Stomach (tissue), 4 donors: ENCODE data around the gene RNASE9.

Experiments used
- CTCF ChIP-seq, 7 experiments: fragments of 450-650 bp in 4 of 7; fragments of 200-600 bp in 3 of 7; sonication (generic) in 3 of 7; IDR thresholded peaks; one replicate each; pipeline ENCODE4 v1.5.1; 2016 to 2019; ENCODE audit warnings: antibody characterized with exemption in 7 of 7, control low read depth in 2 of 7, mild to moderate bottlenecking in 1 of 7
- EP300 ChIP-seq: sonication (generic); formaldehyde crosslinking; IDR thresholded peaks from one replicate; pipeline ENCODE4 v1.6.1; 2017; ENCODE audit warnings: antibody characterized with exemption
- POLR2A ChIP-seq, 4 donors: fragments of 450-650 bp; IDR thresholded peaks; one replicate each; pipeline ENCODE4 v1.6.1; 2016; ENCODE audit warnings: antibody characterized with exemption in 4 of 4, control low read depth in 2 of 4, mild to moderate bottlenecking in 1 of 4, moderate library complexity in 1 of 4

- TF ChIP-seq CTCF (IDR thresholded peaks at IDR 0.05) = peak in 4 of 7 experiments; percentile 45 to 60 (median 52)
- TF ChIP-seq EP300 = no peak
- no peak for TF ChIP-seq POLR2A (IDR thresholded peaks at IDR 0.05)
Measured at GRCh38 chr14:20530771-20531571, 29.9 kb downstream of the RNASE9 start.
